Measurements from ENCODE around the gene JAK1. TPM values are rescaled to one million over a fixed set of nuclear protein-coding genes. Genes with fewer than 3 reads are reported as not detected.

JAK1 gene
- total and polyA plus RNA-seq, 7 donors, result 33.7 to 137 (median 101) TPM

- Histone ChIP-seq H3K4me3 (no peak overlapping the region), H3K27me3 (ENCODE audit: insufficient read depth in 3 of 3, low read length in 2 of 3) (no peaks in the 10 kb centered on the region), H3K9me3 (no peaks in the 10 kb centered on the region), H3K4me1 (no peaks in the 10 kb centered on the region), H3K27ac (peak overlapping the region; percentile 46), H3K36me3 (ENCODE audit: insufficient read depth in 1 of 2, low read depth in 1 of 2) (peaks cover 0 to 9% of the 10 kb centered on the region in 2 donors)
- intact Hi-C loops (cut with DNase I), result no loop called here
- no peak for TF ChIP-seq CTCF (IDR thresholded peaks at IDR 0.05)
- peak; percentile 81 to 96 (median 92) for ATAC-seq
- 37 to 54% (median 38%) methylated on average over 3 of the region's 3 CpGs for WGBS, 3 donors
- no peak for DNase-seq
These were observed 10.0 kb upstream of the JAK1 start for GRCh38 chr1:64976361-64976760.

- TF ChIP-seq CTCF (IDR thresholded peaks at IDR 0.05), result no peak
- intact Hi-C loops (cut with DNase I), result no loop called here
- Histone ChIP-seq H3K27me3 (ENCODE audit: insufficient read depth in 3 of 3, low read length in 2 of 3) (no peaks in the 10 kb centered on the region), H3K4me3 (no peak overlapping the region), H3K36me3 (ENCODE audit: insufficient read depth in 1 of 2, low read depth in 1 of 2) (peaks cover 0 to 9% of the 10 kb centered on the region in 2 donors), H3K4me1 (no peaks in the 10 kb centered on the region), H3K9me3 (no peaks in the 10 kb centered on the region), H3K27ac (no peak overlapping the region)
- no peak for DNase-seq
- ATAC-seq, result no peak
- 79 to 87% (median 82%) methylated on average over 5 of the region's 5 CpGs for WGBS, 3 donors
These were observed 9.4 kb upstream of the JAK1 start for GRCh38 chr1:64975740-64976139.

GRCh38 chr1:64975127-64975526, 8.8 kb upstream of the JAK1 start:
- Histone ChIP-seq H3K27ac (no peak overlapping the region), H3K27me3 (ENCODE audit: insufficient read depth in 3 of 3, low read length in 2 of 3) (no peaks in the 10 kb centered on the region), H3K9me3 (no peaks in the 10 kb centered on the region), H3K4me3 (no peak overlapping the region), H3K4me1 (no peaks in the 10 kb centered on the region), H3K36me3 (ENCODE audit: insufficient read depth in 1 of 2, low read depth in 1 of 2) (peaks cover 0 to 9% of the 10 kb centered on the region in 2 donors)
- DNase-seq, result no peak
- peak in 3 of 4 donors; percentile 22 to 41 (median 25) for ATAC-seq
- TF ChIP-seq CTCF (IDR thresholded peaks at IDR 0.05), result no peak
- intact Hi-C loops (cut with DNase I), result no loop called here
- 31 to 100% (median 93%) methylated on average over 1 of the region's 1 CpG for WGBS, 3 donors

GRCh38 chr1:64974288-64974825, 8.0 kb upstream of the JAK1 start:
- no peak for DNase-seq
- H3K36me3 ChIP-seq (ENCODE audit: insufficient read depth in 1 of 2, low read depth in 1 of 2), result peaks cover 0 to 6% of the 10 kb centered on the region in 2 donors
- H3K27ac ChIP-seq, result no peak overlapping the region
- 76 to 82% (median 81%) methylated on average over 2 of the region's 2 CpGs for WGBS, 3 donors
- H3K4me3 ChIP-seq, result no peak overlapping the region
- no peak for TF ChIP-seq CTCF (IDR thresholded peaks at IDR 0.05)
- intact Hi-C loops (cut with DNase I), result no loop called here
- no peaks in the 10 kb centered on the region for H3K4me1 ChIP-seq
- no peaks in the 10 kb centered on the region for H3K9me3 ChIP-seq
- ATAC-seq, result no peak
- no peaks in the 10 kb centered on the region for H3K27me3 ChIP-seq (ENCODE audit: insufficient read depth in 3 of 3, low read length in 2 of 3)

GRCh38 chr1:64973061-64973647, 6.8 kb upstream of the JAK1 start:
- intact Hi-C loops (cut with DNase I), result no loop called here
- DNase-seq (no peak), ATAC-seq (no peak)
- no peak for TF ChIP-seq CTCF (IDR thresholded peaks at IDR 0.05)
- Histone ChIP-seq H3K27me3 (ENCODE audit: insufficient read depth in 3 of 3, low read length in 2 of 3) (no peaks in the 10 kb centered on the region), H3K9me3 (no peaks in the 10 kb centered on the region), H3K27ac (no peak overlapping the region), H3K4me1 (no peaks in the 10 kb centered on the region), H3K36me3 (ENCODE audit: insufficient read depth in 1 of 2, low read depth in 1 of 2) (no peaks in the 10 kb centered on the region), H3K4me3 (no peak overlapping the region)
- 72 to 94% (median 89%) methylated on average over 3 of the region's 3 CpGs for WGBS, 3 donors

Measured in psoas muscle (tissue), 8 donors.